GM21717 (cell line): ENCODE data around the gene PLSCR1.
A peak's percentile ranks its signal among the peaks of the same experiment; 100 is the strongest.
"Not testable (repeated sequence)": the region's sequence is repeated elsewhere in the genome, so short reads cannot be mapped to it uniquely, and the experiment has no call there.

Experiments
- ATAC-seq: cut with Tn5 transposase; IDR thresholded peaks from one replicate; pipeline ENCODE4 v1.9.1; 2021; ENCODE audit warnings: mild to moderate bottlenecking, moderate library complexity; ENCODE audit not compliant: unreplicated experiment

PLSCR1 gene

GRCh38 chr3:146550743-146551510 is 6.5 kb upstream of the PLSCR1 start:
- peak; percentile 85 for ATAC-seq

- no peak for ATAC-seq
Observed at GRCh38 chr3:146550070-146550615, 5.7 kb upstream of the PLSCR1 start.

- no peak for ATAC-seq
Observed at GRCh38 chr3:146547235-146547835, 2.9 kb upstream of the PLSCR1 start.

- ATAC-seq: no peak
Observed at GRCh38 chr3:146546366-146546965, 2.1 kb upstream of the PLSCR1 start.

- ATAC-seq: no peak
Observed at GRCh38 chr3:146544929-146545528, 622 bp upstream of the PLSCR1 start.

GRCh38 chr3:146543461-146544001 is 876 bp downstream of the PLSCR1 start:
- ATAC-seq: no peak

- ATAC-seq: no peak
Observed at GRCh38 chr3:146542978-146543377, 1.4 kb downstream of the PLSCR1 start.

GRCh38 chr3:146542179-146542578 is 2.2 kb downstream of the PLSCR1 start:
- ATAC-seq: no peak

GRCh38 chr3:146540978-146541377 is 3.4 kb downstream of the PLSCR1 start:
- no peak for ATAC-seq

GRCh38 chr3:146540236-146540635 is 4.2 kb downstream of the PLSCR1 start:
- ATAC-seq: peak; percentile 19

GRCh38 chr3:146539315-146539714 is 5.1 kb downstream of the PLSCR1 start:
- no peak for ATAC-seq

- ATAC-seq: no peak
Observed at GRCh38 chr3:146537603-146538002, 6.8 kb downstream of the PLSCR1 start.

GRCh38 chr3:146536681-146537080 is 7.7 kb downstream of the PLSCR1 start:
- no peak for ATAC-seq

GRCh38 chr3:146532406-146532805 is 12.0 kb downstream of the PLSCR1 start:
- ATAC-seq: no peak

GRCh38 chr3:146530609-146531008 is 13.8 kb downstream of the PLSCR1 start:
- ATAC-seq: no peak

GRCh38 chr3:146529021-146529420 is 15.4 kb downstream of the PLSCR1 start:
- no peak for ATAC-seq

- no peak for ATAC-seq
Observed at GRCh38 chr3:146524961-146525360, 19.4 kb downstream of the PLSCR1 start.

GRCh38 chr3:146523531-146523930 is 20.9 kb downstream of the PLSCR1 start:
- no peak for ATAC-seq

GRCh38 chr3:146522174-146523158 is 21.9 kb downstream of the PLSCR1 start:
- not testable (repeated sequence) for ATAC-seq

GRCh38 chr3:146521394-146521793 is 23.0 kb downstream of the PLSCR1 start:
- ATAC-seq: no peak
